Stimulated activated CD4-positive, alpha-beta T cell treated with anti-CD3 and anti-CD28 coated beads, Interleukin-15, amount 100 ng/mL, for 48 hours (primary cell): ENCODE data around the gene GRK5.
"Not testable (repeated sequence)": the region's sequence is repeated elsewhere in the genome, so short reads cannot be mapped to it uniquely, and the experiment has no call there.

Experiments
- DNase-seq, 2 donors: peaks; one replicate each; pipeline ENCODE4 v3.0.0-alpha.2; 2020; ENCODE audit warnings: low read depth in 2 of 2

GRK5 gene

DNA sequence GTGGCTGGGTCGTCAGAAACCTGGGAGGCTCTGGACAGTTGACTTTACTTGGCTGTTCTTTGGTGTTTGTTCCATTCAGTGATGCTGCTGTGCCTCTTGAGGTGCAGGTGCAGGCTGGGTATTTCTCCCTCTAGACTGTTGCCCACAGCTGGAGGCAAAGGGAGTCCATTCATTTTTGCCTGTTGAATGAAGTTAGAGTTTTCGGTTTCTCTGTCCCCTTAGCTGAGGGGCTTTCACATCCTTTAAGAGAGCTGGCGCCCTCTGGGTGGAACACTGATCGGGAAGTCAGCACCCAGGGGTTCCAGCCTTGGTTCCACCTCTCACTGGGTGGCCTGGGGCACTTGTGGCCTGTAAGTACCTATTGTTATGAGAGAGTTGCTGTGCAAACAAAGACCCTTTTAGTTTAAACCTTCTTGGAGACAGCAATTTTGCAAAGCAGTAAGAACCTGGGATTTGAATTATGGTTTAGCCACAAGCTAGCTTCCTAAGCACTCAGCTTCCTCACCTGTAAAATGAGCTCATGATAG is 67.2 kb downstream of the GRK5 start:
- DNase-seq, result no peak

DNA sequence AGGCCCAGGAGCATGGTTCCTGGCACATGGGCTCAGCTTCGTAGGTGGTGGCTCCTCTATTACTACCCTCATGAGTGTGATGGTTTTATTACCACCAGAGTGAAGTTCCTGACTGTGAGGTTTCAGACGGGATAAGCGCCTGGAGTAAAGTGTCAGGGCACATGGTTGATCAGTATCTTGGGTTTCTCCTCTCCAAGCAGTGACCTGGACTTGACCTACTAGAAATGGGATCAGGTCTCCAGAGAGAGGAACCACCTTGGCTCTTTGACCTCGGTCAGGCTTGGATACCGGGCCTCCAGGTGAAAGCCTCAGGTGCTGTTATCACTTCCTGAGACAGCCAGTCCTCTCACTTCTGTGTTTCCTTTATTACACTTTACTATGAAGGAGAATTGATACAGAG is 67.7 kb downstream of the GRK5 start:
- DNase-seq, result no peak

DNA sequence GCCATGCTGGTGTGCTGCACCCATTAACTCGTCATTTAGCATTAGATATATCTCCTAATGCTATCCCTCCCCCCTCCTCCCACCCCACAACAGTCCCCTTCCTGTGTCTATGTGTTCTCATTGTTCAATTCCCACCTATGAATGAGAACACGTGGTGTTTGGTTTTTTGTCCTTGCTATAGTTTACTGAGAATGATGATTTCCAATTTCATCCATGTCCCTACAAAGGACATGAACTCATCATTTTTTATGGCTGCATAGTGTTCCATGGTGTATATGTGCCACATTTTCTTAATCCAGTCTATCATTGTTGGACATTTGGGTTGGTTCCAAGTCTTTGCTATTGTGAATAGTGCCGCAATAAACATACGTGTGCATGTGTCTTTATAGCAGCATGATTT is 68.8 kb downstream of the GRK5 start:
- not testable (repeated sequence) for DNase-seq

DNA sequence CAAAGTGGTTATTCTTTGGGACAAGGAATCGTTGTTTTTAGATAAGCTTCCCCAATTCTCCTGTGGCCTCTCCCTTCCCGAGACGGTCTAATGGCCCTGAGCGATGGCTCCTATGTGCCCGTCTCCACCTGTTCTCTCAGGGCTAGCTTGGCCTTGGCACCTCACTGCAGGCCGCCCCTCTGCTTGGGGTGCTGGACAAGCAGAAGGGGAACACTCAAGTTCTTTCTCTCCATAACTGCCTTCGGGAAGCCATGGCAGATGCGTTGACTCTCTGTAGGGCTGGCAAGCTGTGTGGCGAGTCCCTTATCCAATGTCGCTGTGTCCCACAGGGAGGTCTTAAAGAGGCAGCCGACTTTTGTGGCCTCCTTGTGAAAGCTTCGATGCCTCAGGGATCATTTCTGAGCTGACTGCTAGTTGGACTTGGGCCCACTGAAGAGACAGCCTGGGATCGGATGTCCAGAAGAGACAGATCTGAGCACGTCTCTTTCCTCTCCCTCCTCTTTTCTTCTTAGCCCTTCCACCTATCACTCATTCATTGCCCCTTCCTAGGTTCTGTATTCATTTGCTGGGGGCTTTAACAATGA is 70.8 kb downstream of the GRK5 start:
- no peak for DNase-seq

DNA sequence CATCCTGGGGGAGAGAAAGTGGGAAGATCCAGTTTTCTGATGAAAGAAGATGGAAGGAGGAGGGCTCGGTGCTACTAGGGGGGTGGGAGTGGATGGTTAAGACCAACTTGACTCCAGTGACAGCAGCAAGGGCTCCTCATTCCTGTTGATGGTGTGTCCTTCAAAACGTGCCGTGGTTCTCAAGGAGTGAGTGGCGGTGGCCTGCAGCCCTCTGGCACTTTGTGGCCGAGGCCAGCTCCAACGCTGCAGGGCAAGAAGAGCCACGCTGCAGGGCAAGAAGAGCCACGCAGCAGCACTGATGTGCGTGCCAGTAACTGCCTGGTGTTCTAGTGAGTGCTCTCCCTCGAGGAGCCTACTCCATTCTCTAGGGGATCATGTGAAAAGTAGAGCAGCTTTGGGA is 72.1 kb downstream of the GRK5 start:
- no peak for DNase-seq

DNA sequence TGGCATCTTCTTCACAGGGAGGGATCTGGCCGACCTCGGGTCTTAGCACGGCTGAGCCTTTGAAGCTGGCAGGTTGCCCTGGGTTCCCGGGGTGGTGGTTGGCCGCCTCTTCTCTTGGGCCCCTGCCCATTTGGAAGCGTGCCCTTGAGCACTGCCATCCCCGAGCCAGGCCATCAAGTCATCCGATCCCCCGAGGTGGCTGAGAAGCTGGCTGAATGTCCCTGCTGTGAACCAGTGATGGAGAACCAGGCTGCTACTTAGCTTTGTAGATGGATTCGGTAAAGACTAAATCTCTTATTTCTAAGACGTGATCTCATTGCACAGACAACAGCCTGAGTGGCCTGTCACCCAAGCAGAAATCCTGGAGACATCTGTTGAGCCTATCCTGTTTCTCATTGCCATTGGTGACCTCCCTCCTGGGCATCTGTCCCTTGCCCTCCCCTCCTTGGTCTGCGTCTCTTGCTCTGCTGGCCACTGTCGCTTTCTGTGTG is 74.3 kb downstream of the GRK5 start:
- DNase-seq, result no peak

DNA sequence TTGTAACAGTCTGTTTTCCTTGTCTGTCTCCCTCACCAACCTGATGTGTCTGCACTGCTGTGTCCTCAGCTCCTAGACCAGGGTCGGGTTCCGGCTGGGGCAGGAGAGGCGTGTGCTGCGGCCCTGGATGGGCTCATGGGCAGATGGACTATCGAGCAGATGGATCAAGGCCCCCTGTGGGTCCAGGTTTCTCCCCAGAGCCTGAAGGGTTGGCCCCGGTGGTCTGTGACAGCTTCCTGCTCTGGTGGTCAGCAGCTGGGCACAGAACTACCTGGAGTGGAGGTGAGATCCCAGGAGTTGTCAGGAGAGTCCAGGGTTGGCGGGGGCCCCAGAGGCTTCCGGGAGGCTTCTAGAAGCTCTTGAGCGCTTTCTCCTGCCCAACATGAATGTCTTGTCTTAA is 75.1 kb downstream of the GRK5 start:
- no peak for DNase-seq

DNA sequence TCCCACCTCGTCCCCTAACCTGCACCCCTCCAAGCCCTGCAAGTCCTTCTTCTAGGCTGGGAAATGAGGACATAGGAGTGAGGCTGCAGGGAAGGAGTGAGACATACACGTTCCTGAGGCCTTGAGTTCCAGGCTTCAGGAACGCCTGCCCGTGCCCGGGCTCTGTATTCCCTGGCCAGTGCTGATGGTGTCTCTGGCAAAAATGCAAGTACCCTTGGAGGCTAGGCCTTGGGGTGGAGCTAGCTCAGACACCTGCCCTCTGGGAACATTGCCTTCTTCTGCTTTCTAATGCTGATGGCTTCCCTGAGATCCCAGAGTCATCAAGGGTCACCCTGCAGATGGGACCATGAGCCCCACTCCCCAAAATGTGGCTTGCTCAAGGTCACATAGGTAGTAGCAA is 76.0 kb downstream of the GRK5 start:
- no peak for DNase-seq

DNA sequence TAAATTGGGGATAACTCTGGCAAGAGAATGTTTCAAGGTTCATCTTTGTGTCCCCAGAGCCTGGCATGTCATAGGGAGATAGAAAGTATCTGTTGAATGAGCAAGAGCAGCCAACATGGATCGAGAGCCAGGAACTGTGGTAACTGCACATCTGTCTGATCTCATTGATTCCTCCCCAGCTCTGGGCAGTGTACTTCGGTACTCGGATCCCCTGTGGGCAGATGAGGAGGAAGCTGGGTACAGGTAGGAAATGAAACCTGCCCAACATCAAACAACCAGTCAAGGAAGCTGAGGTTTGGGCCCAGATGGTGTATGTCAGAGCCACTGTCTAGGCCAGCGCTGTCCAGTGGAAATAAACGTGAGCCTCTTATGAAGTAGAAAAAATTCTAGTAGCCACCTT is 76.4 kb downstream of the GRK5 start:
- DNase-seq, result no peak

DNA sequence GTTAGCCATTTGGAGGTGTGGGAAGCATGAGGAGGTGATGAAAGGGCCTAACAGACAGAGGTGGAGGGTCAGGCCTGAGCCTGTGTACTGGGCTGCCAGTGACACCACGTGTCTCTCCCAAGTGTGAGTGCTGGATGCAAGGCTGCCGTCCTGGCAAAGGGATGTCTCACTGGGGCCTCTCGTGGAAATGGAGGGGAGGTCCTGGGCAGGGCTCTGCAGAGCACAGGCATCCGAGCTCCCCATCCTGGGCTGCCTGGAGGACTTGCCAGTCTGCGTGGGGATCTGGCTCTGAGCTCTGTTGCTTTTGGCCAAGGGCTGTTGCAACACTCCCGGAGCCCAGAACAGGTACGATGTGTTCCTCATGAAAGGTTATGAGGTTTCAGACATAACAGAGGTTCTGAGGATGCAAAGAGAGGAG is 77.3 kb downstream of the GRK5 start:
- DNase-seq, result no peak

DNA sequence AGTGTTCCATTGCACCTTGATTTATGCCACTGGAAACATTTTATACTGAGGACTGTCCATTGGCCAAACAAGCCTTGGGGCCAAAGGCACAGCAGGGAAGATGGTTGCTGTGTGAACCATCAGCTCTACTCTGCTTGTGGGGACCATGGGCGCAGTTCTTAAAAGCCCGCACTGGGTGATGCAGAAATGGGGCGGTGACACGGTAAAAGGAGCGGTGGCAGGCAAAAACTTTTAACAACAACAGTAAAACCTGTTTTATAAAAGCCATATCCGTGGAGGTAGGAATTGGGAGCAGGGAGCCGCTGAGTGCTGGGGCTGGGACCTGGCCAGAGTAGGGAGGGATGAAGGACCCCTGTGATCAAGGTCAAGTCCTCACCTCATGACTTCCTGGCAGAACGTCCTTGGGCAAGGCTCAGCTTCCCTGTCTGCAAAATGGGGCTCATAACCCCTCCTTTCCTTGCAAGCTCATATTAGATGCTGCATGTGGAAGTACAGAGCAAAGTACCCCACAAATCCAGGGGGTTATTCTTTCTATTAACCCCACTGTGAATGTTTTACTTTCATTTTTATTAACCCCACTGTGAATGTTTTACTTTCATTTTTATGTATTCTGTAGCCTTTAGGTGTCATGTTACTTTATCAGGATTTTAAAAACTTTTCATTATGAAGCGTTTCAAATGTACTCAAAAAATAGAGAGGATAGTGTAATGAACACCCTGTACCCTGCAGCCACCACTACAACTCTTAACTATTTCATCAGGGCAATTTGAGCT is 78.3 kb downstream of the GRK5 start:
- no peak for DNase-seq

DNA sequence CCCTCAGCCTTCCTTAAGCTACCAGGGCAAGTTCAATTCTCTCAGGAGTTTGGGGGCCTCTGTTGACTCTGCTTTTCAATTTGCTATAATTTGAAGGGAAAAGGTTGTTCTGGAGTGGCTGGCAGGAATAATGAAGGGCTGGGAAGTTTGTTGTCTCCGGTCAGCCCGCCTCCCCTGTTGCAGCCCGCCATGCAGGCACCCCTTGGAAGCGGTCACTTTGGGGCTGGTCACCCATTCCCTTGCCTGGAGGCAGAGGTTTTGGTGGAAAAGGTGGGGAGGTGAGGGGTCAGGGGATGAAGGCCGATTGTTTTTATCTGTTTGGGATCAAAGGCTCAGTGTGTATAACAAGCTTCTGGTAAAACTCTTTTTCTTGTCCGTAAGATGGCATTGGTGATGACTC is 79.1 kb downstream of the GRK5 start:
- no peak for DNase-seq

DNA sequence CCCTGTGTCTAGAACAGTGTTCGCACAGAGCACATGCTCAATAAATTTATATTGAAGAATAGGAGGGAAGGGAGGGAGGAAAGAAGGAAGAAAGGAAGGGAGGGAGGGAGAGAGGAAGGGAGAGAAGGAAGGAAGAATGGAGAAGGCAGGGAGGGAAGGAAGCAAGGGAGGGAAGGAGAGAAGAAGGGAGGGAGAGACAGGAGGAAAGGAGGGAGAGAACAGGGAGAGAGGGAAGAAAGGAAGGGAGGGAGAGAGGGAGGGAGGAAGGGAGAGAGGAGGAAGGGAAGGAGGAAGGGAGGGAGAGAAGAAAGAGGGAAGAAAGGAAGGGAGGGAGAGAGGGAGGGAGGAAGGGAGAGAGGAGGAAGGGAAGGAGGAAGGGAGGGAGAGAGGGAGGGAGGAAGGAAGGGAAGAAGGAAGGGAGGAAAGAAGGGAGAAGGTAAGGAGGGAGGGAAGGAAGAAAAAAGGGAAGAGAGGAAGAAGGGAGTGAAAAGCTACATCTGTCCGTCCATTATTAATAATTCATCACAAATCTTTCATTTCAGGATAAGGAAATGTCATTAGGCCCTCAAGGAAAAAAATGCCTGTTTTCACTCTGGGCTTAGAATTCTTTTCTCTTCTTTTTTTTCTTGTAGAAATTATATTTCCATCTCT is 79.7 kb downstream of the GRK5 start:
- no peak for DNase-seq

DNA sequence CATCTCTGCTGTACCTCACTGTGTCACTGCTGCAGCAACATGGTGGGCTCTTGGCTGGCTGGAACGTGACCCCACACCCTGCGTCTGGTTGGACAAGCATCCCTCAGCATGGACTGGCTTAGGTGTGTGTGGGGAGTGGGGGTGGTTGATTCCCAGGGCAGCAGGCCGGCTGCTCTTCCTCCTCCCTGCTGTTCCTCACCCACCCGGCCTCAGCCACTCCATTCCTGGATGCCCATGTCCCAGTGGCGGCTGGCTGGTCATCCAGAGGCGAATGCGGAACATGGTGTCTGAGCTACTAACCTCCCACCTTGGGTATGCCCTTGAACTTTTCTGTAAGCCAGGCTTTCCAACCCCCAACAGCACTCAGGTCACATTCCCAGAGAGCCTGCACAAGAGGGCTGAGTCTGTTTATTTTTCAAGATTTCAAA is 81.2 kb downstream of the GRK5 start:
- no peak for DNase-seq

DNA sequence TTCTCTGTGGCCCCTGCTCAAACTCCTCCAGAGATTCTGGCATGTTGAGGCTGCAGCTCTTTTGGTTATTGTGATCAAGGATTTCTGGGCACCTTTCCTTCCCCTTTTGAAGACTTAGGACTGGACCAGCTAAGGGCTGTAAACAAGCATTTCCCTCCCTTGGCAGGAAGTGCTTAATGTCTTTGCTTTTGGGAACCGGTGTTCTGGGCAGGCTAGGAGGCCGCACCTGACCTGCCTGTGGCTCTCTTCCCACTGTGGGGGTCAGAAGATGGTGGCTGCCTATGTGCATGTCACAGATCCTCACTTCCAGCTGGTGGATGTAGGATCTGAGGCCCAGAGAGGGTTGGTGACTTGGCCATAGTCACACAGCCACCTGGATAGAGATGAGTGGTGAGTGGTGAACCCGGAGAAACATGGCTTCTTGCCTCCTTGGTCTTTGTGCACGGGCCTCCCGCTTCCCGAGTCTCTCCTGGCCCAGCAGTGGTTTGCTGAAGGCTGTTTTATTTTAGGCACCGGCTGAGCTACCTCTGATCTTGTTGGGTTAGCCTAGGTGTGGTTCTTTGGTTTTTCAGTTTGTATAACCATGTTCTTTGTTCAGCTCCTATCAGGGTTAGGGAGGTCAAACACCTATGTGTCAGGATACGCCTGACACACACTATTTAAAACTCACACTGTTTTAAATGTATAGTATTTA is 82.0 kb downstream of the GRK5 start:
- DNase-seq, result no peak

DNA sequence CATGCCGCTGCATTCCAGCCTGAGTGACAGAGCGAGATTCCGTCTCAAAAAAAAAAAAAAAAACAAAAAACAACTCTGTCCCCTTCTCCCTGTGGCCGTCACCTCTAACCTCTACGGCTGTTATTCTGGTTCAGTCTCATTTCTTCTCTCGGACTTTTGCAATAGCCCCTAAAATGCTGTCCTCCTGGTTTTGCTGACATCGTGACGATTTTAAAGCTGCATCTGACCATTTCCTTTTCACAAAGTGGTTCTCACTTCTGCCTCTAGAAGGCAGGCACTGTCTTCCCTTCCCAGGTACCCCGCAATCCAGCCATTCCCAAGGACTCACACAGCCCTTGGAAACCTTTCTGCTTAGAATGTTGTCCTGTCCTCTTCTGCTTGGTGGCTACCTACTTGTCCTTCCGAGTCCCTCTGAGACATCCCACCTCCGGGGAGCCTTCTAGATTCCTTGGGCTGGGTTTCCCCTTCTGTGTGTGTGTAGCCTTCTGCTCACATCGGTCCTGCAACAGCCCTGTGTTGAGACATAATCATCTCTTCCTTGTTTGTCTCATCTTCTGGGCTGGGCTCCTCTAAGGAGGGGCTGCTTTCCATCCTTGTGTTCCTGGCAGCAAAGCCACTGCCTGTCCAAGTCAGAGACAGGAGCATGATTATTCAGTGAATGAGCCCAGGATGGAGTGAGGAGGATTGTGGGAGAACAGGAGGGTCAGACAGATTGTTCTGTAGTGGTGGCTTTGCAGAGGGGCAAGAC is 83.1 kb downstream of the GRK5 start:
- no peak for DNase-seq

DNA sequence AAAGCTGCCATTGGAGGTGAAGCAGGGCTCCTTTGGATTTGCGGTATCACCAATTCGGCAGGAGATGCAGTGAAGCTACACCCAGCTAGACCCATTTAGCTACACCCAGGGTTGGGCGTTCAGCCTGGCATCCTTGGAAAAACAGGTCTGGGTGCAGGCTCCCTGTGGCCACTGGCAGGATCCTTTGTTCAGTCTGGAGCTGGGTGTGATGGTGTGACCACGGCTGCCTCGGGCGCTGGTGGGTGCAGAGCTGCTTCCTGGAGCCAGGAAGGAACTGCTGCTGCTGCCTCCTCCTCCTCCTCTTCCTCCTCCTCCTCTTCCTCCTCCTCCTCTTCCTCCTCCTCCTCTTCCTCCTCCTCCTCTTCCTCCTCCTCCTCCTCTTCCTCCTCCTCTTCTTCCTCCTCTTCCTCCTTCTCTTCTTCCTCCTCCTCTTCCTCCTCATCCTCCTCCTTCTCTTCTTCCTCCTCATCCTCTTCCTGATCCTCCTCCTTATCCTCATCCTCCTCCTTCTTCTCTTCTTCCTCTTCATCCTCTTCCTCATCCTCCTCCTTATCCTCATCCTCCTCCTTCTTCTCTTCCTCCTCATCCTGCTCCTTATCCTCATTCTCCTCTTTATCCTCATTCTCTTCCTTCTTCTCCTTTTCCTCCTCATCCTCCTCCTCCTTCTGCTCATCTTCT is 84.0 kb downstream of the GRK5 start:
- DNase-seq, result no peak

DNA sequence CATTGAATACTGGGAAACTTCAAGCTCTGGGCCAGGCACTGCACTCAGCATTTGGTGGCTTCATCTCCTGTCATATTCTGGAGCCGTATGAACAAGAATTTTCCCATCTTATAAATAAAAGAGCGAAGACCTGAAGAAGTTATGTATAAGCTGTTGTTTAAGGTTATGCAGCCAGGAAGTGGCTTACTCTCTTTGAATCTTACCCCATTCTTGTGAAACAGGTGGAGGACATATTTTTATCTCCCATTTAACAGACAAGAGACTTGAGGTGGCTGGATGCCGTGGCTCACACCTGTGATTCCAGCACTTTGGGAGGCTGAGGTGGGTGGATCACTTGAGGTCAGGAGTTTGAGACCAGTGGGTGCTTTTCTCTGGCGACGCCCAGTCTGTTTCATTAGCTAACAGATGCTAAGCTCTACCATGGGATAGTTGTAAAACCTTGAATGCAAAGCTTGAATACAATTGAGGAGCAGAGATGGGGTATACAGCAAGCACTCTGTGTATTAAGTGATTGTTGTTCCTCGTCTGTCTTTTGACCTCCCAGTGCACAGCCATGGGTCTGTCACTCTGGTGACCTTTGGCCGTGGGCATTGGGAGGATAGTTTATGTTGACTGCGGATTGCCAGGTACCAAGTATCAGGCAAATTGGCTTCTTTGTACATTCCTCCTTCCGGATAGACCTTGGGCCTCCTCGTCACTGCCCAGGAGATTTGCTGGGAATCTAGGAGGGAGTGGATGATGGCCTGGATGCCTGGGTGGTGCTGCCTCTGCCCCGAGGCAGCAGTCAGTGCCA is 85.8 kb downstream of the GRK5 start:
- no peak for DNase-seq

DNA sequence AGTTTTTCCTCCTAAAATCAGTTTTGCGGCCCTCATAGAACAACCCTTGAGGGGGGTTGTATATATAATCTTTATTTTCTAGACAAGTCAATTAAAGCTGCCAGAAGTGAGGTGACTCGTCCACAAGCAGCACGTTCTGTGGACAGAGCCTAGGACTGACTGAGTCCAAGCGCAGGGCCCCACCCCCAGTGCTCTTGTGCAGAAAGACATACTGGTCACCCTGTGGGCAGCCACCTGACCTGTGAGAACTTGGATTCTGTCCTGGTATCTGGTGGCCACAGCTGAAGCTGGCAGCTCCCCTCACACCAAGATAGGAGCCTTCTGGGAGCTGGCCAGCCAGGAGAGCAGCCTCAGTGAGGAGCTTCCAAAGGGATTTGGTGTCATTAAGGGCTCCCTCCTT is 89.3 kb downstream of the GRK5 start:
- DNase-seq, result no peak
